ENCODE measurements around the gene KMT5C. TPM values are rescaled to one million over a fixed set of nuclear protein-coding genes. Genes with fewer than 3 reads are reported as not detected.
A peak's percentile ranks its signal among the peaks of the same experiment; 100 is the strongest.

Gene KMT5C
- total and polyA plus RNA-seq, 2 donors (not counting 1 experiment from before 2014, with no cell fraction given): 22.2 to 23.6 TPM

GRCh38 chr19:55382013-55382412, 42.3 kb downstream of the KMT5C start:
- no peak for DNase-seq
- no peak for TF ChIP-seq CTCF (IDR thresholded peaks at IDR 0.05)
- TF ChIP-seq EZH2 (IDR thresholded peaks at IDR 0.05; ENCODE audit: borderline replicate concordance, insufficient read depth, low read depth, low read length, poor library complexity, severe bottlenecking): no peak
- Mint-ChIP-seq H3K27ac (no peak overlapping the region), H3K4me1 (peaks cover 34% of the 10 kb centered on the region), H3K9me3 (ENCODE audit: insufficient read depth) (no peaks in the 10 kb centered on the region), H3K27me3 (no peaks in the 10 kb centered on the region), H3K4me3 (peak overlapping the region; percentile 53)
- no peak overlapping the region for H3K4me2 ChIP-seq (replicated peaks; ENCODE audit: low read depth, low read length, poor library complexity, severe bottlenecking)
- ATAC-seq (ENCODE audit: low read depth): no peak
- 97% methylated on average over 5 of the region's 5 CpGs for WGBS (ENCODE audit: insufficient coverage)
- no peak overlapping the region for H3K9ac ChIP-seq (ENCODE audit: low read length)
- H3K79me2 ChIP-seq (ENCODE audit: control insufficient read depth, insufficient read depth, low read length): peaks cover 24% of the 10 kb centered on the region
- H4K20me1 ChIP-seq (ENCODE audit: control insufficient read depth, insufficient read depth, low read length, poor library complexity, severe bottlenecking): peaks cover 17% of the 10 kb centered on the region
- no peak overlapping the region for H2AFZ ChIP-seq (ENCODE audit: insufficient read depth, low read depth, low read length, poor library complexity, severe bottlenecking)
- no peak overlapping the region for H3K27ac ChIP-seq (ENCODE audit: low read length in 2 of 2)
- intact Hi-C loops (cut with micrococcal nuclease): no loop called here
- H3K27me3 ChIP-seq (replicated peaks in 1 of 4; ENCODE audit: control extremely low read depth in 1 of 4, control insufficient read depth in 3 of 4, insufficient read depth in 4 of 4, low read length in 3 of 4): no peaks in the 10 kb centered on the region
- peaks cover 0 to 3% of the 10 kb centered on the region in 2 experiments for H3K36me3 ChIP-seq (replicated peaks in 1 of 2; ENCODE audit: control extremely low read depth in 1 of 2, control insufficient read depth in 1 of 2, extremely low read depth in 1 of 2, insufficient read depth in 2 of 2, low read length in 1 of 2)
- POLR2A ChIA-PET: no interaction called here
- H3K9me3 ChIP-seq (ENCODE audit: control extremely low read depth in 1 of 3, control insufficient read depth in 2 of 3, insufficient read depth in 1 of 3, low read length in 2 of 3): no peaks in the 10 kb centered on the region
- CTCF ChIA-PET: interaction anchor here (3.1 kb wide), 1 partner anchor 241 kb away, joined by 39 read pairs; no protein-coding TSS in a partner anchor
- H3K4me1 ChIP-seq (ENCODE audit: control insufficient read depth in 2 of 2, insufficient read depth in 2 of 2, low read length in 2 of 2): peaks cover 20 to 32% of the 10 kb centered on the region in 2 donors
- no peak overlapping the region for H3K4me3 ChIP-seq (ENCODE audit: control extremely low read depth in 1 of 5, extremely low read depth in 1 of 5, insufficient read depth in 1 of 5, low read depth in 2 of 5, low read length in 4 of 5)

GRCh38 chr19:55382522-55383054, 42.9 kb downstream of the KMT5C start:
- Histone ChIP-seq H3K36me3 (replicated peaks in 1 of 2; ENCODE audit: control extremely low read depth in 1 of 2, control insufficient read depth in 1 of 2, extremely low read depth in 1 of 2, insufficient read depth in 2 of 2, low read length in 1 of 2) (peaks cover 0 to 9% of the 10 kb centered on the region in 2 experiments), H3K4me2 (replicated peaks; ENCODE audit: low read depth, low read length, poor library complexity, severe bottlenecking) (no peak overlapping the region), H3K4me3 (ENCODE audit: control extremely low read depth in 1 of 5, extremely low read depth in 1 of 5, insufficient read depth in 1 of 5, low read depth in 2 of 5, low read length in 4 of 5) (no peak overlapping the region), H3K27ac (ENCODE audit: low read length in 2 of 2) (no peak overlapping the region), H2AFZ (ENCODE audit: insufficient read depth, low read depth, low read length, poor library complexity, severe bottlenecking) (no peak overlapping the region), H3K9me3 (ENCODE audit: control extremely low read depth in 1 of 3, control insufficient read depth in 2 of 3, insufficient read depth in 1 of 3, low read length in 2 of 3) (no peaks in the 10 kb centered on the region), H3K27me3 (replicated peaks in 1 of 4; ENCODE audit: control extremely low read depth in 1 of 4, control insufficient read depth in 3 of 4, insufficient read depth in 4 of 4, low read length in 3 of 4) (no peaks in the 10 kb centered on the region), H4K20me1 (ENCODE audit: control insufficient read depth, insufficient read depth, low read length, poor library complexity, severe bottlenecking) (peaks cover 23% of the 10 kb centered on the region), H3K9ac (ENCODE audit: low read length) (no peak overlapping the region), H3K4me1 (ENCODE audit: control insufficient read depth in 2 of 2, insufficient read depth in 2 of 2, low read length in 2 of 2) (peaks cover 26 to 38% of the 10 kb centered on the region in 2 donors), H3K79me2 (ENCODE audit: control insufficient read depth, insufficient read depth, low read length) (peaks cover 30% of the 10 kb centered on the region)
- ChIA-PET CTCF (interaction anchor here (1.6 to 3.1 kb wide), 5 partner anchors 43 to 241 kb away, joined by 9 to 39 read pairs (median 19); partner anchors contain the start of gene KMT5C), POLR2A (interaction anchor here (1.2 to 2.6 kb wide), 2 partner anchors 43 to 241 kb away, joined by 11 to 12 read pairs; partner anchors contain the start of gene KMT5C)
- ATAC-seq (ENCODE audit: low read depth) (no peak), DNase-seq (no peak)
- intact Hi-C loops (cut with micrococcal nuclease): no loop called here
- Mint-ChIP-seq H3K9me3 (ENCODE audit: insufficient read depth) (no peaks in the 10 kb centered on the region), H3K27me3 (no peaks in the 10 kb centered on the region), H3K4me3 (peak overlapping the region; percentile 89), H3K27ac (peak overlapping the region; percentile 46), H3K4me1 (peaks cover 40% of the 10 kb centered on the region)
- TF ChIP-seq CTCF (IDR thresholded peaks at IDR 0.05): no peak
- TF ChIP-seq EZH2 (IDR thresholded peaks at IDR 0.05; ENCODE audit: borderline replicate concordance, insufficient read depth, low read depth, low read length, poor library complexity, severe bottlenecking): no peak
- 100% methylated on average over 3 of the region's 3 CpGs for WGBS (ENCODE audit: insufficient coverage)

Data from B cell (primary cell).